OCI-LY3 (cell line): ENCODE data around the gene METTL5.
A peak's percentile ranks its signal among the peaks of the same experiment; 100 is the strongest.
"Not testable (repeated sequence)": the region's sequence is repeated elsewhere in the genome, so short reads cannot be mapped to it uniquely, and the experiment has no call there.

Experiments used
- H2AFZ ChIP-seq: fragments of 200-600, 300-600 bp; shearing (Covaris generic); 2 replicates; pipeline ENCODE4 v1.6.0; 2014; ENCODE audit warnings: antibody characterized with exemption, low read depth, low read length
- H3K27ac ChIP-seq: fragments of 200-600, 300-600 bp; sonication (generic); 2 replicates; pipeline ENCODE4 v1.5.1; 2014; ENCODE audit warnings: mild to moderate bottlenecking, low read length, moderate library complexity, mixed read lengths
- H3K27me3 ChIP-seq: fragments of 200-600, 300-600 bp; sonication (generic); 2 replicates; pipeline ENCODE4 v1.6.1; 2014; ENCODE audit warnings: low read depth, low read length, mixed read lengths
- H3K36me3 ChIP-seq: fragments of 200-600, 300-600 bp; sonication (generic); replicated peaks from 2 replicates; pipeline ENCODE3; 2014; ENCODE audit warnings: low read depth, low read length, mixed read lengths
- H3K4me1 ChIP-seq: fragments of 300-600, 200-600 bp; sonication (generic); 2 replicates; pipeline ENCODE4 v1.6.1; 2014; ENCODE audit warnings: low read length, mixed read lengths
- H3K4me2 ChIP-seq: fragments of 200-600, 300-600 bp; sonication (generic); 2 replicates; pipeline ENCODE4 v1.6.1; 2014; ENCODE audit warnings: low read length, mixed read lengths
- H3K4me3 ChIP-seq: fragments of 300-600, 200-600 bp; sonication (generic); 2 replicates; pipeline ENCODE4 v1.5.1; 2014; ENCODE audit warnings: antibody characterized with exemption, mild to moderate bottlenecking, low read length, moderate library complexity
- H3K79me2 ChIP-seq: fragments of 300-600, 200-600 bp; shearing (Covaris generic); 2 replicates; pipeline ENCODE4 v1.6.1; 2014; ENCODE audit warnings: mild to moderate bottlenecking, low read length, mixed read lengths
- H3K9ac ChIP-seq: fragments of 300-600, 200-600 bp; shearing (Covaris generic); 2 replicates; pipeline ENCODE4 v1.6.0; 2014; ENCODE audit warnings: mild to moderate bottlenecking, low read length, moderate library complexity
- H3K9me3 ChIP-seq: fragments of 200-600, 300-600 bp; shearing (Covaris generic); 2 replicates; pipeline ENCODE4 v1.6.1; 2014; ENCODE audit warnings: low read length, mixed read lengths; ENCODE audit not compliant: insufficient read depth
- H4K20me1 ChIP-seq: fragments of 200-600, 300-600 bp; sonication (generic); 2 replicates; pipeline ENCODE4 v1.6.1; 2016; ENCODE audit warnings: low read length, mixed read lengths; ENCODE audit not compliant: insufficient read depth
- EZH2phosphoT487 ChIP-seq: fragments of 200-600 bp; shearing (Covaris generic); IDR thresholded peaks from 2 replicates; pipeline ENCODE4 v1.6.1; 2018; ENCODE audit warnings: antibody characterized with exemption, mixed run types, low read depth
- TF ChIP-seq, protein P1 (sequence below): fragments of 200-600, 300-600 bp; sonication (generic); IDR thresholded peaks from 2 replicates; pipeline ENCODE4 v1.5.1; 2014; ENCODE audit warnings: antibody characterized with exemption, low read length, low read depth

The METTL5 gene

DNA sequence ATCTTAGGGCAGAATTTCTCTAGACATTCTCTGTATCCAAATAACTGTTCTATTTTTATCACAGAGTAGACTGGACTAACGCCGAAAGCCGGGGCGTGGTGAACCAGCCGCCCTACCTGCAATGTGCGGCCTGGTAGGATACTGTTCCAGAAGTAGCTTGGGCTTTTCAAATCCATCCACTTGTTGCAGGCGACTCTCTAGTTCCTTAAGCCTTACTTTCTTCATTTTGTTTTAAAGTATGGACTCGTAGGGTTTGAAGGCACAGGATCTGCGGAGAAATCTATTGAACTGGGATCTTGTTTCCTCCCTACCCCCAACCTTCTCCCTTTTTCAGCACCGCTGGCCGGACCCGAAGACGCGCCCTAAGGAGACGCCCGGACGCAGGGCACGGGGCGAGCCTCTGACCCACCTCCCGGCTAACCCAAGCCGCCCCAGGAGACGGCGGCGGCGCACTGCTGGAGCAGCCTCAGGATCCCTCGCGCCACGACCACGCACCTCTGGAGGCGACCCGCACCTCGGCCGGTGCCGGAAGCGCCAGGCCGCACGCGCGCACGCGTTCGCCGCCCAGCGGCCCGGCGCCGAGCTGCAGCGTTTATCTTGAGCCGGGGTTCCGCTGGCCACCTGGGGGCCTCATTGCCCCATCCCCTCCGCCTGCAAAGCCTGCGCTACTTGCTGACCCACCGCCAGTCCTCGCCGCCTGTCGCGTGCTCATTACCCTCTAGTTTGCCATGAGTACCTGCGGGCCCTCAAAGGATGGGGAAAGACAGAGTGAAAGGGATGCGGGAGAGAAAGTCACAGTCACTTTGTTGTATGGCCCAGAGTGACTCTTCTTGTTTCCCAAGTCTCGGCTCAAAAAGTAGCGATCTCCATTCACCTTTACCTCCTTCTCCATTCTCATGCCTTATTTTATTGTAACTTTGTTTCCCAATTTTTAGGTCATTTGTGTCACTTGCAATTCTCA lies at the start of gene METTL5:
Gene METTL5, minus strand, starts transcription at position 533 of the 961 bp plus-strand sequence. Its CDS starts 308 bp downstream, at position 225.
- H3K36me3 ChIP-seq: peaks cover 24% of the 10 kb centered on the region
- peak within 1 kb of the TSS; percentile 99 for H3K4me2 ChIP-seq
- H4K20me1 ChIP-seq: peaks cover 13% of the 10 kb centered on the region
- peak within 1 kb of the TSS; percentile 93 for H3K4me3 ChIP-seq
- H3K79me2 ChIP-seq: peaks cover 61% of the 10 kb centered on the region
- peak within 1 kb of the TSS; percentile 81 for H2AFZ ChIP-seq
- peaks cover 25% of the 10 kb centered on the region for H3K4me1 ChIP-seq
- no peaks in the 10 kb centered on the region for H3K9me3 ChIP-seq
- TF ChIP-seq, protein P1, sequence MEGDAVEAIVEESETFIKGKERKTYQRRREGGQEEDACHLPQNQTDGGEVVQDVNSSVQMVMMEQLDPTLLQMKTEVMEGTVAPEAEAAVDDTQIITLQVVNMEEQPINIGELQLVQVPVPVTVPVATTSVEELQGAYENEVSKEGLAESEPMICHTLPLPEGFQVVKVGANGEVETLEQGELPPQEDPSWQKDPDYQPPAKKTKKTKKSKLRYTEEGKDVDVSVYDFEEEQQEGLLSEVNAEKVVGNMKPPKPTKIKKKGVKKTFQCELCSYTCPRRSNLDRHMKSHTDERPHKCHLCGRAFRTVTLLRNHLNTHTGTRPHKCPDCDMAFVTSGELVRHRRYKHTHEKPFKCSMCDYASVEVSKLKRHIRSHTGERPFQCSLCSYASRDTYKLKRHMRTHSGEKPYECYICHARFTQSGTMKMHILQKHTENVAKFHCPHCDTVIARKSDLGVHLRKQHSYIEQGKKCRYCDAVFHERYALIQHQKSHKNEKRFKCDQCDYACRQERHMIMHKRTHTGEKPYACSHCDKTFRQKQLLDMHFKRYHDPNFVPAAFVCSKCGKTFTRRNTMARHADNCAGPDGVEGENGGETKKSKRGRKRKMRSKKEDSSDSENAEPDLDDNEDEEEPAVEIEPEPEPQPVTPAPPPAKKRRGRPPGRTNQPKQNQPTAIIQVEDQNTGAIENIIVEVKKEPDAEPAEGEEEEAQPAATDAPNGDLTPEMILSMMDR: peak; percentile 97
- TF ChIP-seq EZH2phosphoT487: no peak
- no peak within 1 kb of the TSS; the same call in 1 of the 2 replicates for H3K27ac ChIP-seq
- no peaks in the 10 kb centered on the region for H3K27me3 ChIP-seq
- H3K9ac ChIP-seq: peak within 1 kb of the TSS; percentile 74

DNA sequence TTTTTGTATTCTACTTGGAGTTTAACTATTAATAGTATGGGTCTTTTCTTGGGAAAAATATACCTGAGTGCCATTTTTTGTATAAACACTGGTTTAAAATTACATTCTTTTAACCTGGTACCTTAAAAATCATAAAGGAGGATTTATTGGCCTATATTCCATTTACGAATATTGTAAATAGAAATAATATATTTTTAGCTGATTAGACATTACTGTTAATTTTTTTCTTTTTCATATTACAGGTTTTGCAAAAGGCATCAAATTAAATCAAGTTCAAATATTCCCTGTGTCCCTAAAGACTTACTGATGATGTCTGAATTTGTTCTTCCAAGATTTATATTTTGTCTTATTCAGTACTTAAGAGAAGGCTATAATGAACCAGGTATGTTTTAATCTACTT lies 47.3 kb upstream of the METTL5 start:
- Histone ChIP-seq H3K4me3 (no peak overlapping the region), H3K27me3 (no peaks in the 10 kb centered on the region), H3K4me1 (no peaks in the 10 kb centered on the region), H4K20me1 (no peaks in the 10 kb centered on the region), H3K27ac (no peak overlapping the region), H3K36me3 (no peaks in the 10 kb centered on the region), H3K9me3 (no peaks in the 10 kb centered on the region), H3K9ac (no peak overlapping the region), H2AFZ (no peak overlapping the region), H3K79me2 (no peaks in the 10 kb centered on the region), H3K4me2 (no peak overlapping the region)
- no peak for TF ChIP-seq EZH2phosphoT487
- TF ChIP-seq, protein P1: no peak

DNA sequence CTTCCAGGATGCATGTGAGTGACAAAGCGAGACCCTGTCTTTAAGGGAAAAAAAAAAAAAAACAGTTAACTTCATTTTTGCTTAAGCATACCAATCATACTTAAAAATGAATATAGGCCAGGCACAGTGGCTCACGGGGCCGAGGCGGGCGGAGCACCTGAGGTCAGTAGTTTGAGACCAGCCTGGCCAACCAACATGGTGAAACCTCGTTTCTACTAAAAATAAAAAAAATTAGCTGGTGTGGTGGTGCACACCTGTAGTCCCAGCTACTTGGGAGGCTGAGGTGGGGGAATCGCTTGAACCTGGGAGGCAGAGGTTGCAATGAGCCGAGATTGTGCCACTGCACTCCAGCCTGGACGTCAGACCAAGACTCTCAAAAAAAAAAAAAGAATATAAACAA lies 46.7 kb upstream of the METTL5 start:
- not testable (repeated sequence) for H3K4me3 ChIP-seq, H3K27me3 ChIP-seq, H3K4me1 ChIP-seq, H3K9me3 ChIP-seq, H3K4me2 ChIP-seq, H3K9ac ChIP-seq, H3K27ac ChIP-seq, H3K36me3 ChIP-seq, H2AFZ ChIP-seq, H3K79me2 ChIP-seq, H4K20me1 ChIP-seq

GRCh38 chr2:169868951-169869350 lies 44.2 kb upstream of the METTL5 start:
- H3K9me3 ChIP-seq: no peaks in the 10 kb centered on the region
- H3K4me1 ChIP-seq: no peaks in the 10 kb centered on the region
- H3K27me3 ChIP-seq: no peaks in the 10 kb centered on the region
- TF ChIP-seq, protein P1: no peak
- no peak for TF ChIP-seq EZH2phosphoT487
- H3K4me2 ChIP-seq: no peak overlapping the region
- no peaks in the 10 kb centered on the region for H3K36me3 ChIP-seq
- no peak overlapping the region for H3K27ac ChIP-seq
- H3K79me2 ChIP-seq: peaks cover 2% of the 10 kb centered on the region; the same call in 1 of the 2 replicates
- no peak overlapping the region for H2AFZ ChIP-seq
- H4K20me1 ChIP-seq: no peaks in the 10 kb centered on the region
- no peak overlapping the region for H3K9ac ChIP-seq
- H3K4me3 ChIP-seq: no peak overlapping the region
